Nephron (organoid): ENCODE measurements around the gene CEACAM4.

ENCODE experiments used
- H3K27ac Mint-ChIP-seq, 3 experiments: 2 replicates each; pipeline ENCODE4 v1.8.0; 2020; ENCODE audit warnings: mixed read lengths in 3 of 3, mild to moderate bottlenecking in 2 of 3, moderate library complexity in 1 of 3
- H3K27me3 Mint-ChIP-seq: 2 replicates; pipeline ENCODE4 v1.8.0; 2021; ENCODE audit warnings: low read depth, mild to moderate bottlenecking, moderate library complexity, mixed read lengths
- H3K36me3 Mint-ChIP-seq: 2 replicates; pipeline ENCODE4 v1.8.0; 2020; ENCODE audit warnings: low read depth, mixed read lengths
- H3K4me1 Mint-ChIP-seq: 2 replicates; pipeline ENCODE4 v1.8.0; 2020; ENCODE audit warnings: mixed read lengths
- H3K4me3 Mint-ChIP-seq, 3 experiments: 2 replicates each; pipeline ENCODE4 v1.8.0; 2020; ENCODE audit warnings: mild to moderate bottlenecking in 3 of 3, mixed read lengths in 3 of 3, moderate library complexity in 2 of 3
- H3K9me3 Mint-ChIP-seq: 2 replicates; pipeline ENCODE4 v1.8.0; 2020; ENCODE audit warnings: mixed read lengths
- CTCF ChIP-seq, 3 experiments: fragments of 200-600 bp; sonication (generic); IDR thresholded peaks; one replicate each; pipeline ENCODE4 v1.5.0; 2021; ENCODE audit warnings: antibody characterized with exemption in 3 of 3; ENCODE audit not compliant: unreplicated experiment in 3 of 3

CEACAM4 gene

GRCh38 chr19:41615207-41615606 is 11.7 kb downstream of the CEACAM4 start:
- H3K27me3 Mint-ChIP-seq: peaks cover 4% of the 10 kb centered on the region
- no peaks in the 10 kb centered on the region for H3K4me1 Mint-ChIP-seq
- H3K27ac Mint-ChIP-seq: no peak overlapping the region
- no peaks in the 10 kb centered on the region for H3K36me3 Mint-ChIP-seq
- H3K9me3 Mint-ChIP-seq: peaks cover 16% of the 10 kb centered on the region
- H3K4me3 Mint-ChIP-seq: no peak overlapping the region
- no peak for TF ChIP-seq CTCF (IDR thresholded peaks at IDR 0.05; ENCODE audit: unreplicated experiment in 3 of 3)

- no peaks in the 10 kb centered on the region for H3K4me1 Mint-ChIP-seq
Measured at GRCh38 chr19:41612483-41612882, 14.4 kb downstream of the CEACAM4 start.

GRCh38 chr19:41610789-41611188 is 16.1 kb downstream of the CEACAM4 start:
- no peak overlapping the region for H3K27ac Mint-ChIP-seq
- no peak overlapping the region for H3K4me3 Mint-ChIP-seq
- H3K9me3 Mint-ChIP-seq: peaks cover 7% of the 10 kb centered on the region
- no peaks in the 10 kb centered on the region for H3K4me1 Mint-ChIP-seq
- peaks cover 3% of the 10 kb centered on the region for H3K27me3 Mint-ChIP-seq
- no peaks in the 10 kb centered on the region for H3K36me3 Mint-ChIP-seq
- no peak for TF ChIP-seq CTCF (IDR thresholded peaks at IDR 0.05; ENCODE audit: unreplicated experiment in 3 of 3)

More at GRCh38 chr19:41612483-41612882, 14.4 kb downstream of the CEACAM4 start:
- Mint-ChIP-seq H3K4me3 (no peak overlapping the region), H3K27me3 (peaks cover 4% of the 10 kb centered on the region), H3K27ac (no peak overlapping the region), H3K36me3 (no peaks in the 10 kb centered on the region), H3K9me3 (peaks cover 11% of the 10 kb centered on the region)
- no peak for TF ChIP-seq CTCF (IDR thresholded peaks at IDR 0.05; ENCODE audit: unreplicated experiment in 3 of 3)

- no peak overlapping the region for H3K27ac Mint-ChIP-seq
- no peak for TF ChIP-seq CTCF (IDR thresholded peaks at IDR 0.05; ENCODE audit: unreplicated experiment in 3 of 3)
- no peaks in the 10 kb centered on the region for H3K9me3 Mint-ChIP-seq
- no peak overlapping the region for H3K4me3 Mint-ChIP-seq
- H3K36me3 Mint-ChIP-seq: no peaks in the 10 kb centered on the region
- H3K27me3 Mint-ChIP-seq: peaks cover 6% of the 10 kb centered on the region
- no peaks in the 10 kb centered on the region for H3K4me1 Mint-ChIP-seq
Measured at GRCh38 chr19:41607668-41608067, 19.2 kb downstream of the CEACAM4 start.

GRCh38 chr19:41606215-41606837 is 20.5 kb downstream of the CEACAM4 start:
- H3K4me3 Mint-ChIP-seq: no peak overlapping the region
- H3K27ac Mint-ChIP-seq: no peak overlapping the region
- H3K4me1 Mint-ChIP-seq: no peaks in the 10 kb centered on the region
- H3K27me3 Mint-ChIP-seq: peaks cover 6% of the 10 kb centered on the region
- no peaks in the 10 kb centered on the region for H3K9me3 Mint-ChIP-seq
- no peak for TF ChIP-seq CTCF (IDR thresholded peaks at IDR 0.05; ENCODE audit: unreplicated experiment in 3 of 3)
- H3K36me3 Mint-ChIP-seq: no peaks in the 10 kb centered on the region

GRCh38 chr19:41604831-41605230 is 22.0 kb downstream of the CEACAM4 start:
- H3K4me3 Mint-ChIP-seq: no peak overlapping the region
- no peak overlapping the region for H3K27ac Mint-ChIP-seq
- no peak for TF ChIP-seq CTCF (IDR thresholded peaks at IDR 0.05; ENCODE audit: unreplicated experiment in 3 of 3)
- H3K27me3 Mint-ChIP-seq: peaks cover 10% of the 10 kb centered on the region
- H3K4me1 Mint-ChIP-seq: no peaks in the 10 kb centered on the region
- no peaks in the 10 kb centered on the region for H3K36me3 Mint-ChIP-seq
- no peaks in the 10 kb centered on the region for H3K9me3 Mint-ChIP-seq
